Measurements from ENCODE around the gene RAX. TPM values are rescaled to one million over a fixed set of nuclear protein-coding genes. Genes with fewer than 3 reads are reported as not detected.

RAX gene
- polyA plus RNA-seq, 12 donors: 0.21 TPM; not detected in 11

Other genes with a start within 250 kb of the RAX start
- gene SEC11C, start 133.6 kb downstream of the RAX start, polyA plus RNA-seq (ENCODE audit: insufficient read length in 12 of 12): 10 to 100 TPM in 6 of 12 donors, 1 to 10 TPM in 5, not detected in 1; 5.8 to 31.7 (median 10.5) TPM
- gene GRP, start 53.3 kb downstream of the RAX start, polyA plus RNA-seq (ENCODE audit: insufficient read length in 12 of 12): 10 to 100 TPM in 1 of 12 donors, 1 to 10 TPM in 2, under 1 TPM in 1, not detected in 8; 0.67 to 28.9 (median 3.4) TPM
- not detected for gene CPLX4, start 45.2 kb upstream of the RAX start, polyA plus RNA-seq (ENCODE audit: insufficient read length in 12 of 12)
- 10 to 100 TPM in 11 of 12 donors, not detected in 1; 57.4 to 98.4 (median 82.1) TPM for gene LMAN1, start 85.8 kb upstream of the RAX start, polyA plus RNA-seq (ENCODE audit: insufficient read length in 12 of 12)

All from muscle of arm (tissue), 12 donors.